BLaER1 (cell line): ENCODE results near the gene PIK3R2.
A peak's percentile ranks its signal among the peaks of the same experiment; 100 is the strongest.

ENCODE experiments used
- H3K27ac ChIP-seq: shearing (Covaris generic); formaldehyde crosslinking; 2 replicates; pipeline ENCODE4 v1.8.1; 2022
- H3K27me3 ChIP-seq: shearing (Covaris generic); formaldehyde crosslinking; 2 replicates; pipeline ENCODE4 v1.8.1; 2022
- H3K36me3 ChIP-seq: shearing (Covaris generic); formaldehyde crosslinking; 2 replicates; pipeline ENCODE4 v1.8.1; 2022
- H3K4me1 ChIP-seq: shearing (Covaris generic); formaldehyde crosslinking; 2 replicates; pipeline ENCODE4 v1.8.1; 2022
- H3K4me2 ChIP-seq: shearing (Covaris generic); formaldehyde crosslinking; 2 replicates; pipeline ENCODE4 v1.8.1; 2022
- H3K4me3 ChIP-seq: shearing (Covaris generic); formaldehyde crosslinking; 2 replicates; pipeline ENCODE4 v1.8.1; 2022
- H3K9ac ChIP-seq: shearing (Covaris generic); formaldehyde crosslinking; 2 replicates; pipeline ENCODE4 v1.8.1; 2022
- H3K9me3 ChIP-seq: shearing (Covaris generic); formaldehyde crosslinking; 2 replicates; pipeline ENCODE4 v1.8.1; 2022
- H4K20me1 ChIP-seq: shearing (Covaris generic); formaldehyde crosslinking; 2 replicates; pipeline ENCODE4 v1.8.1; 2022
- Cebpa-rat ChIP-seq: shearing (Covaris generic); IDR thresholded peaks from 2 replicates; pipeline ENCODE4 v1.8.1; 2022

PIK3R2 gene

GRCh38 chr19:18171605-18172327, 18.8 kb downstream of the PIK3R2 start:
- Histone ChIP-seq H3K36me3 (peaks cover 24% of the 10 kb centered on the region), H4K20me1 (no peaks in the 10 kb centered on the region), H3K4me3 (no peak overlapping the region), H3K9ac (peak overlapping the region; percentile 42; the same call in 1 of the 2 replicates), H3K4me1 (peaks cover 74% of the 10 kb centered on the region), H3K4me2 (peak overlapping the region; percentile 92), H3K27me3 (no peaks in the 10 kb centered on the region), H3K9me3 (no peaks in the 10 kb centered on the region), H3K27ac (peak overlapping the region; percentile 69; the same call in 1 of the 2 replicates)
- no peak for TF ChIP-seq Cebpa-rat

GRCh38 chr19:18172331-18173053, 19.5 kb downstream of the PIK3R2 start:
- H3K9ac ChIP-seq, result peak overlapping the region; percentile 69; the same call in 1 of the 2 replicates
- TF ChIP-seq Cebpa-rat, result no peak
- no peaks in the 10 kb centered on the region for H4K20me1 ChIP-seq
- no peak overlapping the region for H3K4me3 ChIP-seq
- no peaks in the 10 kb centered on the region for H3K9me3 ChIP-seq
- peak overlapping the region; percentile 92 for H3K4me2 ChIP-seq
- peak overlapping the region; percentile 69; the same call in 1 of the 2 replicates for H3K27ac ChIP-seq
- no peaks in the 10 kb centered on the region for H3K27me3 ChIP-seq
- peaks cover 74% of the 10 kb centered on the region for H3K4me1 ChIP-seq
- H3K36me3 ChIP-seq, result peaks cover 21% of the 10 kb centered on the region

GRCh38 chr19:18173054-18173571, 20.1 kb downstream of the PIK3R2 start:
- Histone ChIP-seq H3K4me2 (peak overlapping the region; percentile 92), H3K27ac (peak overlapping the region; percentile 69), H3K27me3 (no peaks in the 10 kb centered on the region), H3K36me3 (peaks cover 21% of the 10 kb centered on the region), H3K4me3 (peak overlapping the region; percentile 74), H3K9me3 (no peaks in the 10 kb centered on the region), H4K20me1 (no peaks in the 10 kb centered on the region), H3K4me1 (peaks cover 80% of the 10 kb centered on the region), H3K9ac (peak overlapping the region; percentile 69; the same call in 1 of the 2 replicates)
- no peak for TF ChIP-seq Cebpa-rat

- no peaks in the 10 kb centered on the region for H4K20me1 ChIP-seq
- peaks cover 77% of the 10 kb centered on the region for H3K4me1 ChIP-seq
- peaks cover 23% of the 10 kb centered on the region for H3K36me3 ChIP-seq
- H3K4me3 ChIP-seq, result peak within 1 kb of the TSS; percentile 74
- H3K27me3 ChIP-seq, result no peaks in the 10 kb centered on the region
- H3K27ac ChIP-seq, result peak within 1 kb of the TSS; percentile 69
- no peak for TF ChIP-seq Cebpa-rat
- peak within 1 kb of the TSS; percentile 69 for H3K9ac ChIP-seq
- H3K9me3 ChIP-seq, result no peaks in the 10 kb centered on the region
- H3K4me2 ChIP-seq, result peak within 1 kb of the TSS; percentile 92
Observed at GRCh38 chr19:18173572-18174288, 20.8 kb downstream of the PIK3R2 start, which contains the start of gene IFI30. Gene IFI30 (plus strand): TSS chr19:18173813. CDS start chr19:18173842, 29 bp downstream.

GRCh38 chr19:18174983-18175382, 22.0 kb downstream of the PIK3R2 start:
- Histone ChIP-seq H3K27me3 (no peaks in the 10 kb centered on the region), H3K36me3 (peaks cover 14% of the 10 kb centered on the region; the same call in 1 of the 2 replicates), H3K27ac (no peak overlapping the region), H3K4me2 (peak overlapping the region; percentile 92), H3K4me1 (peaks cover 68% of the 10 kb centered on the region), H3K4me3 (peak overlapping the region; percentile 74; the same call in 1 of the 2 replicates), H3K9ac (no peak overlapping the region), H3K9me3 (no peaks in the 10 kb centered on the region), H4K20me1 (no peaks in the 10 kb centered on the region)
- TF ChIP-seq Cebpa-rat, result no peak

- Histone ChIP-seq H3K27me3 (no peaks in the 10 kb centered on the region), H3K27ac (no peak overlapping the region), H3K4me1 (peaks cover 68% of the 10 kb centered on the region), H3K36me3 (peaks cover 14% of the 10 kb centered on the region; the same call in 1 of the 2 replicates), H4K20me1 (no peaks in the 10 kb centered on the region), H3K4me3 (no peak overlapping the region), H3K9me3 (no peaks in the 10 kb centered on the region), H3K4me2 (no peak overlapping the region), H3K9ac (no peak overlapping the region)
- no peak for TF ChIP-seq Cebpa-rat
Observed at GRCh38 chr19:18176367-18177310, 23.7 kb downstream of the PIK3R2 start.

GRCh38 chr19:18179957-18180356, 27.0 kb downstream of the PIK3R2 start:
- peaks cover 40% of the 10 kb centered on the region for H3K4me1 ChIP-seq
- TF ChIP-seq Cebpa-rat, result no peak
- H3K4me2 ChIP-seq, result peak overlapping the region; percentile 26; the same call in 1 of the 2 replicates
- H3K9me3 ChIP-seq, result no peaks in the 10 kb centered on the region
- H3K36me3 ChIP-seq, result peaks cover 14% of the 10 kb centered on the region; the same call in 1 of the 2 replicates
- no peak overlapping the region for H3K27ac ChIP-seq
- no peak overlapping the region for H3K4me3 ChIP-seq
- no peaks in the 10 kb centered on the region for H4K20me1 ChIP-seq
- no peak overlapping the region for H3K9ac ChIP-seq
- H3K27me3 ChIP-seq, result no peaks in the 10 kb centered on the region

- Histone ChIP-seq H3K27me3 (no peaks in the 10 kb centered on the region), H3K9ac (no peak overlapping the region), H3K4me3 (no peak overlapping the region), H3K27ac (no peak overlapping the region), H3K9me3 (no peaks in the 10 kb centered on the region), H4K20me1 (no peaks in the 10 kb centered on the region), H3K4me2 (no peak overlapping the region), H3K4me1 (peaks cover 23% of the 10 kb centered on the region), H3K36me3 (no peaks in the 10 kb centered on the region)
- no peak for TF ChIP-seq Cebpa-rat
Observed at GRCh38 chr19:18183529-18183928, 30.6 kb downstream of the PIK3R2 start.
